ENCODE measurements around the gene TMEM134. TPM values are rescaled to one million over a fixed set of nuclear protein-coding genes. Genes with fewer than 3 reads are reported as not detected.

TMEM134 gene
- polyA plus RNA-seq, 1 donor, result 53.4 TPM

DNA sequence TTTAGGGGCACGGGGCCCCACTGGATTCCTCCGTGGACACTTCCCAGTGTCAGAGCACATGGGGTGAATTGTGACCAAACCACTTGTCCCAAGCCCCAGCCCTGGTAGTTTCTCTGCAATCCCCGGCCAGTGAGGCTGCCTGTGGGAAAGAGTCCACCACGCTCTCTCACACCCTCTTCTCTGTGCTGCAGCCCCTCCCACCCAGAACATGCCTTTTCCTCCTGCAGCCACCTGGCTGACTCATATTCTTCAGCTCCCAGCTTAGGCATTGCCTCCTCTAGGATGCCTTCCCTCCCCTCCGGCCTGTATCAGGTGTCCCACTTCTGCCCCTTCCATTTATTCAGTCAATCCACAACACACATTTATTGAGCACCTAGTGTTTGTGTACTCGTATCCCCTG is 46.2 kb downstream of the TMEM134 start:
- DNase-seq (ENCODE audit: low read depth), result no peak

DNA sequence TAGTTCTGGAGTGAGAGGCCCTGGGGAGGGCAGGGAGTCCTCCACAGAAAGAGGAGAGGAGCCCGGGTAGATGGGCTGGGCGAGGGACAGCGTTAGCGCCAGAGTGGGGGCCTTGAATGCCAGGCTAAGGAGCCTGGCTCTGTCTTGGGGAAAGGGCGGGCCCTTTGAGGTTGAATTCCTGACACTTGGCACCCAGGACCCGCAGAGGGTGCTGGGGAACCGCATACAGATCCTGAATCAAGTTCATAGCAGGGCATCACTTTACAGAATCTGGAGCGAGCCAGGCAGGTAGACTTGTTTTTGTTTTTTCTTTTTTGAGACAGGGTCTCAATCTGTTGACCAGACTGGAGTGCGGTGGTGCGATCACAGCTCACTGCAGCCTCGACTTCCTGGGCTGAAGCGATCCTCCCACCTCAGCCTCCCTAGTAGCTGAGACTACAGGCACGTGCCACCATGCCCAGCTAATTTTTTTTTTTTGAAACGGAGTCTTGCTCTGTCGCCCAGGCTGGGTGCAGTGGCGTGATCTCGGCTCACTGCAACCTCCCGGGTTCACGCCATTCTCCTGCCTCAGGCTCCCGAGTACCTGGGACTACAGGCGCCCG is 47.5 kb downstream of the TMEM134 start:
- DNase-seq (ENCODE audit: low read depth), result no peak

DNA sequence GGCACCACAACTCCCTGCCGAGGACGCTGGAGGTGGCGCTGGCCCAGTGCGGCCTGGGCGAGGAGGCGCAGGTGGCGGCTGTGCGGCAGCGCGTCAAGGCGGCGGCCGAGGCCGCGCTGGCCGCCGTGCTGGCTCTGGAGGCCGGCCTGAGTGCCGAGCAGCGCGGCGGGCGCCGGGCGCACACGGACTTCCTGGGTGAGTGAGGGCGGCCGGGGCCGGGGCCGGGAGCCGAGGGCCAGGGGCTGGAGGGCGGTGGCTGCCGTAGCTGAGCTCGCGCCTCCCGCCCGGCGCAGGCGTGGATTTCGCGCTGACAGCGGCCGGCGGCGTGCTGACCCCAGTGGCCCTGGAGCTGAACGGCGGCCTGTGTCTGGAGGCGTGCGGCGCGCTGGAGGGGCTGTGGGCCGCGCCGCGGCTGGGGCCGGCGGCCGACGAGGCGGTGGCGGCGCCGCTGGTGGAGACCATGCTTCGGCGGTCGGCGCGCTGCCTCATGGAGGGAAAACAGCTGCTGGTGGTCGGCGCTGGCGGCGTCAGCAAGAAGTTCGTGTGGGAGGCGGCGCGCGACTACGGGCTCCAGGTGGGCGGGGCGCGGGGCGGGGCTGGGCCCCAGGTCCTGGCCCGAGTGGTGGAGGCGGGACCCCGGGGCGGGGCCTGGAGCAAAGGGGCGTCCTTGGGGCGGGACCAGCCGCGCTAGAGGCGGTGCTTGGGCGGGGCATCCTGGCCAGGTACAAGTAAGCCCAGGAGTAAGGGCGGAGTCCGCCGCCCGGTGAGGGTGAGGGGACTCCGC is 48.2 kb downstream of the TMEM134 start:
- no peak for DNase-seq (ENCODE audit: low read depth)

DNA sequence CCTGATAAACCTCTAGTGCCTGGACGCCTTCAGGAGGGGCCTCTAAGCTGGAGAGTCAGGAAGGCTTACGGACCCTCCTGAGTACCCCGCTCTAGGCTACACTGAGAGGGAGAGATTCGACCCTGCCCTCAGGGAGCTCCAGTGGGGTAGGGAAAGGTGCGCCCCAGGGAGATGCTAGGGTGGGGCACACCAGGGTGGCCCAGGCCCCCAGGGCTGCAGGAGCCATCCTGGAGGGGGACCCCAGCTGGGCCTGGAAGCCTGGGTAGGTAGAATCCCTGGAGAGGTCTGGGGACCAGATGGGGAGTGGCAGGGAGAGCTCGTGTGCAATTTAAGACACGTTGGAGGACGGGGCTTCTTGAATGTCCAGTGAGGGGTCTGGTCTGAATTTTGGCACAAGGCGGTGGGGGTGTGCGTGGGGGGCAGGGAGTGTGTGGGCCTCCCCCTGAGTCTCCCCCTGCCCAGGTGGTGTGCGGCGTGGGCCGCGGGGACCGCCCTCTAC is 48.9 kb downstream of the TMEM134 start:
- no peak for DNase-seq (ENCODE audit: low read depth)

- DNase-seq (ENCODE audit: low read depth), result no peak
Observed at GRCh38 chr11:67419325-67420049, 49.6 kb downstream of the TMEM134 start.

- no peak for DNase-seq (ENCODE audit: low read depth)
Observed at GRCh38 chr11:67418476-67419281, 50.4 kb downstream of the TMEM134 start.

DNA sequence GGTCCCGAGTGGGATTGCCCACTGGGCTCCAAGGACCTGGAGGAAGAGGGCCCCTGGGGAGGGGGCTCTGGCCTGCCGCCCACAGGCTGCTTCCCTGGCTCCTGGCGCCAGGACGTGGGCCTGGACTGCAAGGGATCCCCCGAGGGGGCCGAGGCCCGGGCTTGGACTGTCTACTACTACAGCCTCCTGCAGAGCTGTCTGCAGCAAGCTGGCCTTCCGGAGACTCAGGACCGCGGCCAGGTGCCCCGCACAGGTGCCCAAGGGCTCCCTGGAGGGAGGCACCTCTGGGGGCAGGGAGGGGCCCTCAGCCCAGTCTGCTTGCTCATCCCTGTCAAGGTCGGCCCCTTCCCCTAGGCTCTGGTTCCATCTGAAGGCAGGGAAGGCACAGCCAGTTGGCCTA is 51.6 kb downstream of the TMEM134 start:
- no peak for DNase-seq (ENCODE audit: low read depth)

DNA sequence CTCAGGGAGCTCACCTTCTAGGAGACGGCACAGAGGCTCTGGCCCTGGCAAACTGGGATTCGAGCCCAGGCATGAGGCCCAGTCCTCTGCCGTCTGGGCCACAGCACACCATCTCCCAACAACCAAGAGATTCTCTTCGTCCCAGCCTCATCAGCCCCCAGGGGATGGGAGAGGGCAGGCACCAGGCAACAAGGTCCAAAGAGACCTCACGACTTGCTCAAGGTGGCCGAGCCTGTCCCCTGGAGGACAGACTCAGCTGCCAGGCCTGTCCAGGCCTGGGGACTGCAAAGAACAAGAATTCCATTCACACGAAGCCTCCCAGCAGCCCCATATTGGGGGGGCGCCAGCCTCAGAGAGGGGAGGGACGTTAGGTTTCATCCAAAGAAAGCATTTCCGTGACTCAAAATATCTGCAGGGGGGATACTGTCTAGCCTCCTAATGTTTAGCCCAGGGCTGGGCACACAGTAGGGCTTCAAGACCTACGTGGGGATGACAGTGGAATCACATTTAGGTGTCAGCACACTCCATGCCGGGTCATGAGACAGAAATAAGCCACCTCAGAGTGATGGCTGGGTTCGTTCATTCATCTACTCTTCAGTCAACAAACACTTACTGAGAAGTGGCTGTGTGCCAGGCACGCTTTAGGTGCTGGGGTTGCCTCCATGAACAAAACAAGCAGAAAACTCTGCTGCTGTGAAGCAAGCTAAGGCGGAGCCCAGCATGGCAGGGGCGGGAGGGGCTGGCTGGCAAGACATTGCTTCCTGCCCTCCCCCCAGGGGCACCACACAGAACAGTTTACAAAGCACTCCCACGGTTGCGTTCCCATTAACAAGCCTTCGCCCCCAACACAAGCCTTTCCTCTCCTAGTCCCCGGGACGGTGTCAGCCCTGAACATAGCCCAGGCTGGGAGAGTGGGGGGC is 52.4 kb downstream of the TMEM134 start:
- DNase-seq (ENCODE audit: low read depth), result no peak

GRCh38 chr11:67415501-67416304 is 53.3 kb downstream of the TMEM134 start, which contains the start of gene CARNS1:
TSS of gene CARNS1 (plus strand) at chr11:67415678. CDS start at chr11:67416200, 522 bp downstream.
- no peak for DNase-seq (ENCODE audit: low read depth)

DNA sequence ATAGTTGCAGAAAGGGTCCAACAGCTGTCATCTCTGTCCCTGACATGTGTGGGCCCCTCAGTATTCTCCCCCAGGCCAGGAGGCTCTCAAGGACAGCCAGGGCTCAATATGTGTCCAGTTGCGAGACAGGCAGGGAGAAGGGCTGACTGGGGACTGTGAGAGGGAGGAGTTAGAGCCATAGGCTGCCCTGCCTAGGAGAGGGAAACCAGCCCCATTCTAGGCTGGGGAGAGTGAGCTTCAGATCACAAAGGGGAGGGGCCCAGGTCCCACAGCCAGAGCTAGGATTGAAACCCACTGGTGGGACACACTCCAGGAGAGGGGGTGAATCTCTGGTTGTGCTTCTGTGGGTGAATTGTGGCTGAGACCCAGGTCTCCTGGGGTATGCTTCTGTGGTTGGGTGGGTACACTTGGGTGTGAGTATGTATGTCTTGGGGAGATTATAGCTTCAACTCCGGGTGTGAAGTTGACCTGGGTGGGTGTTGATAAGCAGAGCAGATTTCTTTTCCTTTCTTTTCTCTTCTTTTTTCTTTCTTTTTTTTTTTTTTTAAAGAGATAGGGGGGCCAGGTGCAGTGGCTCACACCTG is 55.7 kb downstream of the TMEM134 start:
- DNase-seq (ENCODE audit: low read depth), result no peak

- DNase-seq (ENCODE audit: low read depth), result no peak
Observed at GRCh38 chr11:67412495-67413179, 56.4 kb downstream of the TMEM134 start.

DNA sequence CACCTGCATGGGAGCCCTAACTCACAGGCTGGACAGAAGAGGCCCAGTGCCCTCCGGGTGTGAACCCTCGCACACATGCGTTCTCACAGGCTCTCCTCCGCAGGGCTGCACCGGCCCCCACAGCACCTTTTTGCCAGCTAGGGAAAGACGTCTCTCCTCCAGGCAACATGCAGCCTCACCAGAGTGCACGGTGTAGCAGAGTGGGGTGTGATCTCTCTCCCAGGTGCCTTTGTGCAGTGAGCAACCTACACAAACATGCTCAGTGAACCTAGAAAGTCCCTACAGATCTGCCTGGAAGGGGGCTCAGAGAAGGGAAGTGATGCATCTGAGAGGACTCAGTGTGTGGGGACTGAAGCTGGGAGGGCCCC is 57.3 kb downstream of the TMEM134 start:
- DNase-seq (ENCODE audit: low read depth), result no peak

Other genes starting within 250 kb of the TMEM134 start
- 45.9 TPM for gene GRK2, start 202.8 kb downstream of the TMEM134 start, polyA plus RNA-seq (ENCODE audit: insufficient read length)
- gene ANKRD13D, start 179.9 kb downstream of the TMEM134 start, polyA plus RNA-seq (ENCODE audit: insufficient read length), result 29.3 TPM
- 17.6 TPM for gene SSH3, start 165.7 kb downstream of the TMEM134 start, polyA plus RNA-seq (ENCODE audit: insufficient read length)
- 31.9 TPM for gene POLD4, start 115.7 kb downstream of the TMEM134 start, polyA plus RNA-seq (ENCODE audit: insufficient read length)
- gene CLCF1, start 95.7 kb downstream of the TMEM134 start, polyA plus RNA-seq (ENCODE audit: insufficient read length), result 3.6 TPM
- gene RAD9A, start 77.3 kb downstream of the TMEM134 start, polyA plus RNA-seq (ENCODE audit: insufficient read length), result 8.2 TPM
- gene PPP1CA, start 67.4 kb downstream of the TMEM134 start, polyA plus RNA-seq (ENCODE audit: insufficient read length), result 123 TPM
- 6.6 TPM for gene TBC1D10C, start 65.2 kb downstream of the TMEM134 start, polyA plus RNA-seq (ENCODE audit: insufficient read length)
- 73.3 TPM for gene CARNS1, start 53.6 kb downstream of the TMEM134 start, polyA plus RNA-seq (ENCODE audit: insufficient read length)
- gene RPS6KB2, start 40.8 kb downstream of the TMEM134 start, polyA plus RNA-seq (ENCODE audit: insufficient read length), result 32.0 TPM
- gene PTPRCAP, start 31.6 kb downstream of the TMEM134 start, polyA plus RNA-seq (ENCODE audit: insufficient read length), result 1.1 TPM
- gene CORO1B, start 25.8 kb downstream of the TMEM134 start, polyA plus RNA-seq (ENCODE audit: insufficient read length), result 26.2 TPM
- gene GPR152, start 16.5 kb downstream of the TMEM134 start, polyA plus RNA-seq (ENCODE audit: insufficient read length), result not detected
- gene CABP4, start 13.9 kb downstream of the TMEM134 start, polyA plus RNA-seq (ENCODE audit: insufficient read length), result 1.1 TPM
- 42.0 TPM for gene AIP, start 13.8 kb upstream of the TMEM134 start, polyA plus RNA-seq (ENCODE audit: insufficient read length)
- gene PITPNM1, start 36.1 kb upstream of the TMEM134 start, polyA plus RNA-seq (ENCODE audit: insufficient read length), result 6.3 TPM
- gene CDK2AP2, start 38.9 kb upstream of the TMEM134 start, polyA plus RNA-seq (ENCODE audit: insufficient read length), result 16.2 TPM
- not detected for gene CABP2, start 54.2 kb upstream of the TMEM134 start, polyA plus RNA-seq (ENCODE audit: insufficient read length)
- gene GSTP1, start 114.6 kb upstream of the TMEM134 start, polyA plus RNA-seq (ENCODE audit: insufficient read length), result 200 TPM
- gene NDUFV1, start 137.7 kb upstream of the TMEM134 start, polyA plus RNA-seq (ENCODE audit: insufficient read length), result 151 TPM
- 3.7 TPM for gene NUDT8, start 160.7 kb upstream of the TMEM134 start, polyA plus RNA-seq (ENCODE audit: insufficient read length)
- gene TBX10, start 170.5 kb upstream of the TMEM134 start, polyA plus RNA-seq (ENCODE audit: insufficient read length), result not detected
- 0.63 TPM for gene ACY3, start 181.5 kb upstream of the TMEM134 start, polyA plus RNA-seq (ENCODE audit: insufficient read length)
- not detected for gene ALDH3B2, start 205.4 kb upstream of the TMEM134 start, polyA plus RNA-seq (ENCODE audit: insufficient read length)

Measured in forelimb muscle (tissue), 1 donor.